Measurements from ENCODE around the gene ABCC2.
A peak's percentile ranks its signal among the peaks of the same experiment; 100 is the strongest.

The ABCC2 gene

GRCh38 chr10:99775850-99776249 is 6.6 kb upstream of the ABCC2 start:
- no peak overlapping the region for H3K4me3 ChIP-seq (ENCODE audit: low read depth in 1 of 2, low read length in 2 of 2)
- H3K36me3 ChIP-seq (ENCODE audit: control insufficient read depth in 1 of 2, insufficient read depth in 2 of 2, low read length in 2 of 2): no peaks in the 10 kb centered on the region
- no peak overlapping the region for H3K27ac ChIP-seq (ENCODE audit: low read length)
- no peaks in the 10 kb centered on the region for H3K9me3 ChIP-seq (ENCODE audit: control insufficient read depth in 1 of 2, low read length in 2 of 2)
- no peaks in the 10 kb centered on the region for H3K27me3 ChIP-seq (ENCODE audit: low read depth, low read length)
- no peaks in the 10 kb centered on the region for H3K4me1 ChIP-seq (ENCODE audit: control insufficient read depth in 1 of 2, insufficient read depth in 2 of 2, low read length in 2 of 2)

DNA sequence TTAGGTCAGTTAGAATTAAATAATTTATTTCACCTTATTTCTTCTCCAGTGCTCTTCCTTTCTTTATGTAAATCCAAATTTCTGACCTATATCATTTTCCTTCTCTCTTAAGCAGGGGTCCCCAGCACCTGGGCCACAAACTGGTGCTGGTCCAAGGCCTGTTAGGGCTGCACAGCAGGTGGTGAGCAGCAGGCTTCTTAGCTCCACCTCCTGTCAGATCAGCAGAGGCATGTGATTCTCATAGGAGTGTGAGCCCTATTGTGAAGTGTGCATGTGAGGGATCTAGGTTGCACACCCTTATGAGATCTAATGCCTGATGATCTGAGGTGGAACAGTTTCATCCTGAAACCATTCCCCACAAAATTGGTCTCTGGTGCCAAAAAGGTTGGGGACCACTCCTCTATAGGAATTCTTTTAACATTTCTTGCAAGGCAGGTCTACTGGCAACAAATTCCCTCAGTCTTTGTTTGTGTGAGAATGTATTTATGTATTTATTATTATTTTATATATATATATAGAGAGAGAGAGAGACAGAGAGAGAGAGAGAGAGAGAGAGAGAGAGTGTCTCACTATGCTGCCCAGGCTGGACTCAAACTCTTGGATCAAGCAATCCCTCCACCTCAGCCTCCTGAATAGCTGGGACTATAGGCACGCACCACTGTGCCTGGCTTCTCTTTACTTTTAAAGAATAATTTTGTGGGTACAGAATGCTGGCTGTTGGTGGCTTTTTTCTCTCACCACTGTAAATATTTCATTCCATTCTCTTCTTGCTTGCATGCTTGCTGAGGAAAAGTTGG is 4.3 kb upstream of the ABCC2 start:
- H3K4me1 ChIP-seq (ENCODE audit: control insufficient read depth in 1 of 2, insufficient read depth in 2 of 2, low read length in 2 of 2): no peaks in the 10 kb centered on the region
- no peaks in the 10 kb centered on the region for H3K36me3 ChIP-seq (ENCODE audit: control insufficient read depth in 1 of 2, insufficient read depth in 2 of 2, low read length in 2 of 2)
- H3K4me3 ChIP-seq (ENCODE audit: low read depth in 1 of 2, low read length in 2 of 2): no peak overlapping the region
- H3K9me3 ChIP-seq (ENCODE audit: control insufficient read depth in 1 of 2, low read length in 2 of 2): no peaks in the 10 kb centered on the region
- H3K27me3 ChIP-seq (ENCODE audit: low read depth, low read length): no peaks in the 10 kb centered on the region
- H3K27ac ChIP-seq (ENCODE audit: low read length): no peak overlapping the region

DNA sequence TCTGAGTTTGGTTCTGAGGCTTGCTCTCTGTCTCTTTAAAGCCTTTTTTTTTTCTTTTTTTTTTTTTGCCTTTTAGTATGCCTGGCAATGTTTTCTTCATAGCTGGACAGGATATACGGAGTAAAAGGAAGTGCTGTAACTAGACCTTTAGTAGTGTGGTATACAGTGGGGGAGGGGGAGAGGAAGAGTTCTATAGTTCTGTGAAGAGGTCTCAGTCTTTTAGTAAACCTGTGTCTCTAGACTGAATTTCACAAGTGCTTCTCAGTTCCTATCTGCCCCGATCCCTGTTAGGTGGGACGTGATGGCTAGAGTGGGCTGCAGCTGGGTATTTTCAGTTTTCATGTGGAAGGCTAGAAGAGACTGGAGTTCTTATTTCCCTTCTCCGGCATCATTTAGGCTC is 3.1 kb upstream of the ABCC2 start:
- H3K4me1 ChIP-seq (ENCODE audit: control insufficient read depth in 1 of 2, insufficient read depth in 2 of 2, low read length in 2 of 2): peaks cover 0 to 5% of the 10 kb centered on the region in 2 donors
- no peaks in the 10 kb centered on the region for H3K27me3 ChIP-seq (ENCODE audit: low read depth, low read length)
- H3K9me3 ChIP-seq (ENCODE audit: control insufficient read depth in 1 of 2, low read length in 2 of 2): no peaks in the 10 kb centered on the region
- H3K4me3 ChIP-seq (ENCODE audit: low read depth in 1 of 2, low read length in 2 of 2): peak overlapping the region; percentile 17 to 31
- no peaks in the 10 kb centered on the region for H3K36me3 ChIP-seq (ENCODE audit: control insufficient read depth in 1 of 2, insufficient read depth in 2 of 2, low read length in 2 of 2)
- H3K27ac ChIP-seq (ENCODE audit: low read length): peak overlapping the region; percentile 72

DNA sequence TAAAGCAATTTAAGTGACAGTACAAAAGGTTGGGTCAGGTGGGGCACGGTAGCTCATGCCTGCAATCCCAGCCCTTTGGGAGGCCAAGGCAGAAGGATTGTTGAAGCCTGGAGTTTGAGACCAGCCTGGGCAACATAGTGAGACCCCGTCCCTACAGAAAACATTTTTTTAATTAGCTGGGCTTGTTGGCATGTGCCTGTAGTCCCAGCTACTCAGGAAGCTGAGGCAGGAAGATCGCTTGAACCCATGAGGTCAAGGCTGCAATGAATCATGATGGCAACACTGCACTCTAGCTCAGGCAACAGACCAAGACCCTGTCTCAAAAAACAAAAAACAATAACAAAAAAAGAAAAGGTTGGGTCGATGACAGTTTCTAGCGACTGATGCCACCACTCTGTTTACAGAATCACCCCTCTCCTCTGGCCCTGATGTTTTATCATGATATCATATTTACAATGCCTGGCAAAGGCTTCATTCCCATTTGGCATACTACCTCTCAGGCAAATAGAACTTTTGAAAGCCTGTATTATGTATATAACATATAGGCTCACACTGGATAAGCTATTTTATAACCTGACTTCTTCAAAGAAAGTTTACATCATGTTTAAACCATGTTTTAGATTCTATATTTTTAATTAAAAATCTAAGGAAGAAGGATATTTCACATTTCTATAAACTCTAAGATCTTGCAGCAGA is 558 bp upstream of the ABCC2 start:
- Histone ChIP-seq H3K4me3 (ENCODE audit: low read depth in 1 of 2, low read length in 2 of 2) (no peak overlapping the region), H3K36me3 (ENCODE audit: control insufficient read depth in 1 of 2, insufficient read depth in 2 of 2, low read length in 2 of 2) (no peaks in the 10 kb centered on the region), H3K4me1 (ENCODE audit: control insufficient read depth in 1 of 2, insufficient read depth in 2 of 2, low read length in 2 of 2) (peaks cover 0 to 8% of the 10 kb centered on the region in 2 donors), H3K9me3 (ENCODE audit: control insufficient read depth in 1 of 2, low read length in 2 of 2) (no peaks in the 10 kb centered on the region), H3K27me3 (ENCODE audit: low read depth, low read length) (no peaks in the 10 kb centered on the region), H3K27ac (ENCODE audit: low read length) (no peak overlapping the region)

DNA sequence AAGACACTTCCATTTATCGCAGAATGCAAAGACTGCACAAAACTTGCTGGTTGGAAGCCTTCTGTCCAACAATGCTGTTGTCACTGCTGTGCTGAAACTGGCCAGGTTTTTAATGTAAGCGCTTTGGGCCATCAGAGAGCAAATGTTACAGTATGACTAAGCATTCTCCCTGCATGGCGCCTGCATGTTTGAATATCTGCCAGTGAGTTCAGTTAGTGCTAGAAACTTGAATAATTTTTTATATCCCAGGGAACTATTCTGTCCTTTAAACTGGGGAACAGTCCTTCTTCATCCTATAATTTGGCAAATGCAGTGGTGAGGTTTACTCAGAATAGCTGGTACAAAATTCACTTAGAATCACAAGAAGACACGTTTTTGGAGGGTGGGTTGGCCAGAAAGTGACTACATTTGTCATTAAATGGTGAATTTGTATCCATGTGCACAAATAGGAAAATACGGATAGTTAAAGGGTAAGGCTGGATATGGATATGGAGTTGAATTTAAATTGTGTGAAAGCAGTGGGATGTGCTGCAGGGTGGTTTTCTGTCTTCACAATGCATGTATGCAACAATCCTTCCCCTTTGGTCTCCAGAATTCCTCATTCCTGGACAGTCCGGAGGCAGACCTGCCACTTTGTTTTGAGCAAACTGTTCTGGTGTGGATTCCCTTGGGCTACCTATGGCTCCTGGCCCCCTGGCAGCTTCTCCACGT is 1.7 kb downstream of the ABCC2 start:
- no peaks in the 10 kb centered on the region for H3K36me3 ChIP-seq (ENCODE audit: control insufficient read depth in 1 of 2, insufficient read depth in 2 of 2, low read length in 2 of 2)
- H3K4me3 ChIP-seq (ENCODE audit: low read depth in 1 of 2, low read length in 2 of 2): no peak overlapping the region
- no peaks in the 10 kb centered on the region for H3K9me3 ChIP-seq (ENCODE audit: control insufficient read depth in 1 of 2, low read length in 2 of 2)
- peaks cover 0 to 8% of the 10 kb centered on the region in 2 donors for H3K4me1 ChIP-seq (ENCODE audit: control insufficient read depth in 1 of 2, insufficient read depth in 2 of 2, low read length in 2 of 2)
- peak overlapping the region; percentile 17 for H3K27ac ChIP-seq (ENCODE audit: low read length)
- H3K27me3 ChIP-seq (ENCODE audit: low read depth, low read length): no peaks in the 10 kb centered on the region

- Histone ChIP-seq H3K9me3 (ENCODE audit: control insufficient read depth in 1 of 2, low read length in 2 of 2) (no peaks in the 10 kb centered on the region), H3K4me3 (ENCODE audit: low read depth in 1 of 2, low read length in 2 of 2) (no peak overlapping the region), H3K27ac (ENCODE audit: low read length) (no peak overlapping the region), H3K36me3 (ENCODE audit: control insufficient read depth in 1 of 2, insufficient read depth in 2 of 2, low read length in 2 of 2) (no peaks in the 10 kb centered on the region), H3K27me3 (ENCODE audit: low read depth, low read length) (no peaks in the 10 kb centered on the region), H3K4me1 (ENCODE audit: control insufficient read depth in 1 of 2, insufficient read depth in 2 of 2, low read length in 2 of 2) (peaks cover 0 to 13% of the 10 kb centered on the region in 2 donors)
Observed at GRCh38 chr10:99784727-99785441, 2.4 kb downstream of the ABCC2 start.

- no peak overlapping the region for H3K4me3 ChIP-seq (ENCODE audit: low read depth in 1 of 2, low read length in 2 of 2)
- H3K4me1 ChIP-seq (ENCODE audit: control insufficient read depth in 1 of 2, insufficient read depth in 2 of 2, low read length in 2 of 2): peaks cover 0 to 13% of the 10 kb centered on the region in 2 donors
- H3K27ac ChIP-seq (ENCODE audit: low read length): no peak overlapping the region
- H3K9me3 ChIP-seq (ENCODE audit: control insufficient read depth in 1 of 2, low read length in 2 of 2): no peaks in the 10 kb centered on the region
- no peaks in the 10 kb centered on the region for H3K27me3 ChIP-seq (ENCODE audit: low read depth, low read length)
- H3K36me3 ChIP-seq (ENCODE audit: control insufficient read depth in 1 of 2, insufficient read depth in 2 of 2, low read length in 2 of 2): no peaks in the 10 kb centered on the region
Observed at GRCh38 chr10:99785646-99786045, 3.2 kb downstream of the ABCC2 start.

DNA sequence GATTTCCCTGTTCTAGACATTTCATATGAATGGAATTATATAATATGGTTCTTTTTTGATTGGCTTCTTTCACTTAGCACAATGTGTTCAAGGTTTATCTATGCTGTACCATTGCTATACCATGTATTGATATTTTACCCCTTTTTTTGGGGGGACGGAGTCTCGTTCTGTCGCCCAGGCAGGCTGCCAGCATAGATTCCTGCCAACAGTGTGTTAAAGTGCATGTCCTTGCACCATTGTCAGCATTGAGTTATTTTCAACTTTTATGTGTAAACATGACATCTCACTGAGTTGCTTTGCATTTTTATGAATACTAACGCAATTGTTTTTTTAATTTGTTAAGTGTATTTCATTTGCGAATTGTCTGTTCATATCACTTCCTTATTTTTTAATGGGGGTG is 4.9 kb downstream of the ABCC2 start:
- no peak overlapping the region for H3K27ac ChIP-seq (ENCODE audit: low read length)
- no peaks in the 10 kb centered on the region for H3K27me3 ChIP-seq (ENCODE audit: low read depth, low read length)
- peaks cover 0 to 13% of the 10 kb centered on the region in 2 donors for H3K4me1 ChIP-seq (ENCODE audit: control insufficient read depth in 1 of 2, insufficient read depth in 2 of 2, low read length in 2 of 2)
- no peaks in the 10 kb centered on the region for H3K9me3 ChIP-seq (ENCODE audit: control insufficient read depth in 1 of 2, low read length in 2 of 2)
- H3K4me3 ChIP-seq (ENCODE audit: low read depth in 1 of 2, low read length in 2 of 2): no peak overlapping the region
- H3K36me3 ChIP-seq (ENCODE audit: control insufficient read depth in 1 of 2, insufficient read depth in 2 of 2, low read length in 2 of 2): no peaks in the 10 kb centered on the region

DNA sequence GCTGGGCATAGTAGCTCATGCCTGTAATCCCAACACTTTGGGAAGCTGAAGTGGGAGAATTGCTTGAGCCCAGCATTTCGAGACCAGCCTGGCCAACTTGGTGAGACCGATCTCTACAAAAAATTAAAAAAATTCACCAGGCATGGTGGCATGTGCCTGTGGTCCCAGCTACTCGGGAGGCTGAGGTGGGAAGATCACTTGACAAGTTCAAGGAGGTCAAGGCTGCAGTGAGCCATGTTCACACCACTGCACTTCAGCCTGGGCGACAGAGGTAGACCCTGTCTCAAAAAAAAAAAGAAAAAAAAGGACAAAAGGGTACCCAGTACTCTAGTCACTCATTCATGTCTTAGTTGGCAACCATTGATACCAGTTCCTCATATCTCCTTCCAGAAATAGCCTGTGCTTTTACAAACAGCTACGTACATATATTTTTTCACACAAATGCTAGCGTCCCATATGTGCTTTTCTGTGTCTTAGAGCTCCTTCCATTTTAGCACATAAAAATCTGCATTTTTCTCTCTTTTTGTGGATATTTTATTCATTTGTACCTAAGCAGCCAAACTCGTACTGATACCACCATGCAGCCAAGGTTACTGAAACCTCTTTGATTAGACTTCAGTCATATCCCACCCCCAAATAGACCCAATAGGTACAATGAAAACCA is 5.5 kb downstream of the ABCC2 start:
- Histone ChIP-seq H3K27ac (ENCODE audit: low read length) (peak overlapping the region; percentile 80), H3K4me3 (ENCODE audit: low read depth in 1 of 2, low read length in 2 of 2) (no peak overlapping the region), H3K27me3 (ENCODE audit: low read depth, low read length) (no peaks in the 10 kb centered on the region), H3K9me3 (ENCODE audit: control insufficient read depth in 1 of 2, low read length in 2 of 2) (no peaks in the 10 kb centered on the region), H3K4me1 (ENCODE audit: control insufficient read depth in 1 of 2, insufficient read depth in 2 of 2, low read length in 2 of 2) (peaks cover 0 to 13% of the 10 kb centered on the region in 2 donors), H3K36me3 (ENCODE audit: control insufficient read depth in 1 of 2, insufficient read depth in 2 of 2, low read length in 2 of 2) (no peaks in the 10 kb centered on the region)

GRCh38 chr10:99788598-99789256 is 6.3 kb downstream of the ABCC2 start:
- Histone ChIP-seq H3K4me1 (ENCODE audit: control insufficient read depth in 1 of 2, insufficient read depth in 2 of 2, low read length in 2 of 2) (peaks cover 0 to 13% of the 10 kb centered on the region in 2 donors), H3K27me3 (ENCODE audit: low read depth, low read length) (no peaks in the 10 kb centered on the region), H3K36me3 (ENCODE audit: control insufficient read depth in 1 of 2, insufficient read depth in 2 of 2, low read length in 2 of 2) (no peaks in the 10 kb centered on the region), H3K4me3 (ENCODE audit: low read depth in 1 of 2, low read length in 2 of 2) (peak overlapping the region in 1 of 2 donors; percentile 22), H3K27ac (ENCODE audit: low read length) (peak overlapping the region; percentile 80), H3K9me3 (ENCODE audit: control insufficient read depth in 1 of 2, low read length in 2 of 2) (no peaks in the 10 kb centered on the region)
